NCI-H524 (cell line): ENCODE data around the gene ST6GAL1.
A peak's percentile ranks its signal among the peaks of the same experiment; 100 is the strongest.
"Not testable (repeated sequence)": the region's sequence is repeated elsewhere in the genome, so short reads cannot be mapped to it uniquely, and the experiment has no call there.

Experiments
- DNase-seq, 2 experiments: peaks; one replicate each; lab custom pipeline; 2025; lab: John Stamatoyannopoulos, UW

The ST6GAL1 gene

DNA sequence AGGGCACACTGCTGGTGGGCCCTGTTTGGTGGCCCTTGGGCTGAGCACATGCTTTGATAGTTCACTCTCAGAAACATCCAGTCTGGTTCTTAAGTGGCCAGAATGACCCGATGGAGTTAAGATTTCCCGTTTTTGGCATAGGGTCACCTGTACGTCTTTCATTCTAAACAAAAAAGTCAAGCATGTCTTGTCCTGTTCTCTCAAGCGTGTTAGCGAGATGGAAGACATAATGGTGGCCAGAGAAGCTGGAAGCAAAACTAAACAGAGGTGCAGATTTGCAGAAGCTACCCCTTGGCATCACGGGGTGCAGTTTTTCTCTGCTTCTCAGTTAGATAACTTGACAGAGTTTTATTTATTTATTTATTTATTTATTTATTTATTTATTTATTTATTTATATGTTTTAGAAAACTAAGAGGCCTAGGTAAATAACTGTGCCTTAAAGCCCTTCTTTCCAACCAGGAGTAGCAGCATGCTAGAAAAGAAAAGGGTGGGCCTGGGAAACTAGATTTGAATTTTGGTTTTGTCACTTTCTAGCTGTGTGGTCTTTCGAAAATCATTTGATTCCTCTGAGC lies 63.0 kb downstream of the ST6GAL1 start:
- no peak for DNase-seq

DNA sequence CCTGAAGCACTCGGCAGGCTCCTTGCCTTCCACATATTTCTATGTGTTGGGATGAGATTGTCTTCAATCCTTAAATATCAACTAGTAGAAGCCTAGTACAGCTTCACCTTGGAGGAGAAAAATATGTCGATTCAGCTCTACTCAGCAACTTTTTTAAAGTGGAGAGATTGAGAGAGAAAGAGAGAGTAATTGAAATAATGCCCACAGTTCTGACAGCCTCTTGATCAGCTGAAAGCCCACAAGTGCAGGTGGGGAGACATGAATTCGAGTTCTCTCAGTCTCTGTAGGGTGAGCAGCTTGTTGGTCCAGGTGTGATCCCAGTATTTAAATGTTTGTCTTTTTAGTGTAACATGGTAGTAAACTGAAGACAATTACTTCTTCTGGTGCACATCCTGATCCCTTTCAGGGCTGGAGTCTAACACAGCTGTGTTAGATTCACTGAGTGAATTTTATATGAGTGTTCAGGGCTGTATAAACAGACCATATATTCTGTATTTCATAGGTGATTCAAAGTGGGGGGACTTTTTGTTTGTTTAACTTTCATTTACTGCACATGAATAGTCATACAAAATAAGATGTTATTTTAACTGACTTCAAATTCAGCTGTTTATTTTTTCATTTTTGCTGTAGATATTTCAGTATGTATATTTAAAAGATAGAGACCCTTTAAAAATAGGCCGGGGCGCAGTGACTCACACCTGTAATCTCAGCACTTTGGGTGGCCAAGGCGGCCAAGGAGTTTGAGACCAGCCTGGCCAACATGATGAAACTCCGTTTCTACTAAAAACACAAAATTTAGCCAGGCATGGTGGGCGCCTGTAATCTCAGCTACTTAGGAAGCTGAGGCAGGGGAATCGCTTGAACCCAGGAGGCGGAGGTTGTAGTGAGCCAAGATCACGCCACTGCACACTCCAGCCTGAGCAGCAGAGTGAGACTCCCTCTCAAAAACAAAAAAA lies 64.0 kb downstream of the ST6GAL1 start:
- no peak for DNase-seq

DNA sequence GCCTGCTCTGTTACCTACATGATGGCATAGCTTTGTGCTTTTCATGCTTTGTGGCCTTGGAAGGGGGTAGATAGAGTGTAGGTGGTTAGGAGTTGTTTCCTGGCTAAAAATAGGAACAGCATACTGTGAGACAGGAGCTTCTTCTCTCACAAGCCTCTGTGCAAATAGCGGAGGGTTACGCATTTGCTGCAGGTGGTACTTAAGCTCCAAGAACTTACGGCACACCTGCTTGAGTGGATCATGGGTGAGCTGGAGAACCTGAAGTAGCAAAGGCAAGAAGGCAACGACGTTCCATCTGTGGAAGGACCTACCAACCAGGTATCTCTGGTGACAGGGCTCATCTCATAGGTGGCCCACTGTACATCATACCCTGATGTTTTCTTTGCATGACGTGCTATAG lies 66.0 kb downstream of the ST6GAL1 start:
- DNase-seq: no peak

DNA sequence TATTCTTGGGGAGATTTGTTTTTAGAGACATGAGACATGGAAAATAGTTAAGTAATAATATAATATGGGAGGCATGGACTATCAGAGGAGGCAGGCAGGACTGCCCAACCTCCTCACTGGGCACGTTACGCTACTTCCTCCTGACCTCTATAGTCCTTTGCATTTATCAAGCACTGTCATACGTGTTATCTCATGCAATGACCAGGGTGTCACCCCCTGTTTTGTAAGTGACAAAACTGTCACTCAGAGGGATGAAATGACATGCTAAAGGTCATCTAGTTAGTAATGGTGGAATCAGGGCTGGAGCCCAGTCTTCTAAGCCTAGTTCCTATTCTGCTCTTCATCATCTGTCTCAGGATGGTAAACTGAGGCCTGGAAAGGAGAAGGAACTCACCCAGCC lies 66.7 kb downstream of the ST6GAL1 start:
- DNase-seq: no peak

DNA sequence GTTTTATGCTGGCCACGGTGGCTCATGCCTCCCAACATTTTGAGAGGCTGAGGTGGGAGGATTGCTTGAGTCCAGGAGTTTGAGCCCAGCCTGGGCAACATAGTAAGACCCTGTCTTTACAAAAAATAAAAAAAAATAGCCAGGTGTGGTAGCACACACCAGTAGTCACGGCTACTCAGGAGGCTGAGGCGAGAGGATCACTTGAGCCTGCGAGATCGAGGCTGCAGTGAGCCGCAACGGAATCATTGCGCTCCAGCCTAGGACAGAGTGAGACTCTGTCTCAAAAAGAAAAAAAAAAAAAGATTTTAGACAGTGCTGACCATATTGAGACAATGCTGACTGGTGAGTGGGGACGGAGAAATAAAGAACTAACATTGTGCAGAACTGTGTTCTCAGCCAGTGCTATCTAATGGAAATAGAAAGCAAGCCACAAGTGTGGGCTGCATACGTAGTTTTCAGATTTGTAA lies 67.2 kb downstream of the ST6GAL1 start:
- no peak for DNase-seq

DNA sequence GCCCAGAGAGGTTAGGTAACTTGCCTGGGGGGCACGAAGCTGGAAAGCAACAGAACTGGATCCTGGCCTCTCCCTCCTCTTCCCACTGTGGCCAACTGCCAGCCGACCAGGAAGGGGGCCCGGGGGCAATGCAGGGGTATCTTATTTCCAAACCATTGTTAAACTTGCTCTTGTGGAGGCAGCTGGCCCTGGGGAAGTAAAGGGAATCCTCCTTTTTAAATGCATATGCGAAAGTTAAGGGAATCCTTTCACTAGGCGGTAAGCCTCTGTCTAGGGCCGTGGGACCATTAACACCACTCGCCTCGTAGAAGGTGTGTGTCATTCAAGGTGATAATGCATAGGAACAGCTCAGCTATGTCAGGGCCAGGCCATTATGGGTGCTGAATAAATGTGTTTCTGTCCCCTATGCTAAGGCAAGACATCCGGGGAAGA lies 68.6 kb downstream of the ST6GAL1 start:
- DNase-seq: no peak

DNA sequence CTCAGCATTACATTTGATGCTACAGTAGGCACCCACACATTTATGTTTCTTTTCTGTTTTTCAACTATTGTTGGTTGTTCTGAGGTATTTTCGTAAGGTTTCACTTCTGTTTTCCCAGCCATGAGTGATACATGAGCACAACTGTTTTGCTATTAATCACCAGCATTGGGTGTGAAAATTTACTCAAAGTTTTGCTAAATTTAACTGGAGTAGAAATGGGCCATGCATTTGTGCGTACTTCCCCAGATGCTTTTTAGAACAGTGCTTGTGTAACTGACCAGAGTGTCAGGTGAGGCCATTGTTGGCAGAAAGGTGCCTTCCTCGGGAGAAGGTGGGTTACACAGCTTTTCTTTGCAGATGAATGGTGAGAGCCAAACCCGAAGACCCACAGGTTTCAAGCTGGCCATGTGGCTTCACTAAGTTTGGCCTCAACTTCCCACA lies 70.4 kb downstream of the ST6GAL1 start:
- DNase-seq: no peak

DNA sequence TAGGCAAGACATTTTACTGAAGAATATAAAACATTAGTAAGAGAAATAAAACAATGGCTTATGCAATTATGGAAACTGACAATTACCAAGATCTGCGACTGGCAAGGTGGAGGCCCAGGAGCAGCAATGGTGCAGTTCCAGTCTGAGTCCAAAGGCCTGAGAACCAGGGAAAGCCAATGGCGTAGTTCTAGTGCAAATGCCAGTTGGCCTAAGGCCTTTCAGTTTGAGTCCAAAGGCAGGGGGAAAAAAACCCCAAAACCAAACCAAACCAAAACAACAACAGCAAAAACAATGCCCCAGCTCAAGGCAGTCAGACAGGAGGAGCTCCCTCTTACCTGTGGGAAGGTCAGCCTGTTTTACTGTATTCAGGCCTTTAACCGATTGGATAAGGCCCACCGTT lies 72.6 kb downstream of the ST6GAL1 start:
- no peak for DNase-seq

DNA sequence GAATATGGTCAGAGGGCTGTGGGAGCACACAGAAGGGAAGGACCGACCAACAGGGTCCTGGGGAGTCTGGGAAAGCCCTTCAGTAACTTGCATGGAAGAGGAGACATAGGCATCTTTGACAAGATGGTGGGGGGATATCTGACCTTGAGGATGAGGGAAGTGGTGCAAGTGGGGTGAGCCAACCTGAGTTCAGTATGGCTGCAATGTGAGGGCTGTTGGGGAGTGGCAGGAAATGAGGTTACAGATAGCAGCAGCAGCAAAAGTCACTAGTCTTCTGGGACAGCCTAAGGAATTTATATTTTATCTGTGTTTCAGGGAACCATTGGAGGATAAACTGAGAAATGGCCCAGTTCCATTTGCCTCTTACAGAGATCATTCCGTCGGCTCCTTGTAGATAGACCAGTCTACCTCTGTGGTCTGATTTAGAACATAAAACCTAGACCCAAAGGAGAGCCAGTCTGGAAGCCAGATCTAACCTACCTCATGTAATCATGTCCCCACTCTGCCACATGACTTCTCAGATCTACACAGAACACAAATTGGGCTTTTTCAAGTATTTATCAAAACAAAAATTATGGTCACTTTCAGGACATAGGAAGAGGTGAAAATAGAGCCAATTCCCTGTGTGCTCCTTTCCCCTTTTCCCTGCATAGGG lies 75.6 kb downstream of the ST6GAL1 start:
- DNase-seq: no peak

DNA sequence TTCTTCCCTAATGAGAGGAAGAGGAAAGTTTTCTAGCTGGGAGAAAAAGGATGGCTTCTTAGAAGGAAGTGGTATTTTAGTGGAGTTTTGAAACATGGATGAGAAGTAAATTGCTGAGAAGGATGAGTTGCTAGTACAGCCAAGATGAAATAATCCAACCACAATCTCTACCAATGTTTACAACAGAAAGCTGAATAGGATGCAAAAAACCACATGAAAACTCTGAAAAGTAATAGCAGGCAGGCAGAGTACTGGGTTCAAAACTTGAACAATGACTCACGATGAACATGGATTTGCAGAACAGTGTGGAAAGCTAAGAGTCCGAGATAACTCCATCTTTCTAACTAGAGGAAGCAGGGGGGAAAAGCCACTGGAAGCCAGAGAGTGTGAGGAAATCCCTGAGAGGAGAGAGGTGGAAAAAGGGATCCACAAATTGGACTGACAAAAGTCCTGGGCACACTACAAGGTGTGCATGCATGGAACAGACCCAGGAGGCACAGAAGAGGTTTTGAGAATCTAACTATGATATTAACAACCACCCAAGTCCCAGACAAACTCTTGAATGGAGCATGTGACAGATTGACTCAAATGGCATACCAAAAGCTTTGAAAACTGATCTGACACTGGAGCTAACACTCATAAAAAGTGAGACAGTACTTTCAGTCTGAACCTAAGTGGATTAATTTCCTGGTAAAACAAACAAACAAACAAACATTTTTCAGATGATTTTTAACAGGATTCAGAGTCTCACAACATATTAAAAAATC lies 76.7 kb downstream of the ST6GAL1 start:
- no peak for DNase-seq

DNA sequence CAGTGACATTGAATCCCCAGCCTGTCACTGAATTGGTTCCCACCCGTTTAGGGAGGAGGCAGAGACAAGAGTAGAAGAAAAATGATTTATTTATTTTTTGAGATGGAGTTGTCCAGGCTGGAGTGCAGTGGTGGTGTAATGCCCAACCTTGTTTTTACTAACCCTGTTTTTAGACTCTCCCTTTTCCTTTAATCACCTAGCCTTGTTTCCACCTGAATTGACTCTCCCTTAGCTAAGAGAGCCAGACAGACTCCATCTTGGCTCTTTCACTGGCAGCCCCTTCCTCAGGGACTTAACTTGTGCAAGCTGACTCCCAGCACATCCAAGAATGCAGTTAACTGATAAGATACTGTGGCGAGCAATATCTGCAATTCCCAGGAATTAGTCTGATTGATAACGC lies 80.1 kb downstream of the ST6GAL1 start:
- not testable (repeated sequence) for DNase-seq

DNA sequence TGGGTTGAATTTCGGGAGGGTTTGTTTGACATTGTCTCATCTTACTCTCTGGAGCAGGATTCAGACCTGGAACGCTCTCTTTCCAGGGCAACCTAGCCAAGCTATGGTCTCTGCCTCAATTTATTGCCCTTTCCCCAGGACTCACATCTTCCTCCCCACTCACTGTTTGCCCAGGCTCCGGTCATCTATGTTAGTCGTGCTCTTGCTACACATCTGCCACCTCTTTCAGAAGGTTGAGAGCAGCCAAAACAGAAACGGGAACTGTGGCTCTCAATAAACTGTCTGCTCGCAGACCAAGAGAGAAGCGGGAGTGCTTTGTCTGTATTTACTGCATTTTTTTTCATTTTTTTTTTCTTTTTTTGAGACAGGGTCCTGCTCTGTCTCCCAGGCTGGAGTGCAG lies 81.6 kb downstream of the ST6GAL1 start:
- no peak for DNase-seq

DNA sequence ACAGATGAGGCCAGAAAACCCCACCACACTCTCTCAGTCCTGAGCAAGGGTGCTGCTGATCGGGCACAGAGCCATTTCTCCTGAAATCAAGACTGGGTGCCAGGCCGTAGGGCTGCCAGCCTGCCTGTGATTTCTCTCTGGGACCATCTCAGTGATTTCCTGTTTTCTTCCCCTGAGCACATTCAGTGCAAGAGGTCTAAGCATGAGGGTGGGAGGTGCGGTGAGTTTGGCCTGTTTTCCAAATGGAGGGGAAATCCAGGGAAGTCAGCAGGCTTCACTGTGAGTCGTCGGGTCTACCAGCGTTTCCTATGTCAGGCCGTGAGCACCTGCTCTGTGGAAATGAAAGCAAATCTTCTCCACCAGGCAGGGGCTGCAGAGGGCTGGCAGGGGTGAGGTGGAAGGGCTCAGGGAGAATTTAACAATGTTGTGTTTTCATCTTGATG lies 82.3 kb downstream of the ST6GAL1 start:
- DNase-seq: no peak

DNA sequence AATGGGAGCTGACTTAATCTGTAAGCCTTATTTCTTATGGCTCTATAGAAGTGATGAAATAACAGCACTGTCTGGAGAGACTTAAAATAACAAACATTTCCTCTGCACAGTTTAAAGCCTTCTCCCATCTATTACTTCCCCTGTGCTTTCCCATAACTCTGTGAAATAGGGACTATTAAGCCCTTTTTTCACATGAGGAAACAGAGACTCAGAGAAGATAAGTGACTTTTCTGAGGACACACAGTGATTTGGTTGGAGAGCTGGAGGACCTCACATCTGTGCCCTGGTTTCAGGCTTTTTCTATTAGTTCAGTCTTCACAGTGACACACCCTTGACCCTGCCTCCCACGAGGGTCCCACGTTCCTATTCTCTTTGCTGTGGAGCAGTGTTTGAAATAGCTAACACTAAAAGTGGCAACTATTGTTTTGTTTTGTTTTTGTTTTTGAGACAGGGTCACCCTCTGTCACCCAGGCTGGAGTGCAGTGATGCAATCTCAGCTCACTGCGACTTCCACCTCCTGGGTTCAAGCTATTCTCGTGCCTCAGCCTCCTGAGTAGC lies 82.9 kb downstream of the ST6GAL1 start:
- no peak for DNase-seq

DNA sequence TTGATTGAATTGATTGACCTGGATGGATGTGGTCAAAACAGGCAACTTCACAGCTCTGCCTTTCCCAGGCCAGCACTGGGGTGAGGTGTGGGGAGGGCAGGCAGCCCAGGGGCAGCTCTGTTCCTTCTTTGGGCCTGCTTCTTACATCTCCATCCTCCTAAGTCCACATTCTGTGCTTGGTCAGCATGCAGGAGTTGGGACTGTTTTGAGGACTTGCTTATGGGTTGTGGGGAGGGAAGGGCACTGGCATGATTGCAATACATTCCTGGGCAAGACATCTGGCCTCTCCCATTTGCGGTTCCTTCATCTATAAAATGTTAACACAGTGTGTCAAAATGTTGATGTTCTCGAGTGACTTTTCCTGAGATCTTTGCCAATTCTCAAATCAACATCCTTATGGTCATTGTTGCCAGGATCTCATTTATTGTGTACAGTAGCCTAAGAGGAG lies 84.1 kb downstream of the ST6GAL1 start:
- no peak for DNase-seq

DNA sequence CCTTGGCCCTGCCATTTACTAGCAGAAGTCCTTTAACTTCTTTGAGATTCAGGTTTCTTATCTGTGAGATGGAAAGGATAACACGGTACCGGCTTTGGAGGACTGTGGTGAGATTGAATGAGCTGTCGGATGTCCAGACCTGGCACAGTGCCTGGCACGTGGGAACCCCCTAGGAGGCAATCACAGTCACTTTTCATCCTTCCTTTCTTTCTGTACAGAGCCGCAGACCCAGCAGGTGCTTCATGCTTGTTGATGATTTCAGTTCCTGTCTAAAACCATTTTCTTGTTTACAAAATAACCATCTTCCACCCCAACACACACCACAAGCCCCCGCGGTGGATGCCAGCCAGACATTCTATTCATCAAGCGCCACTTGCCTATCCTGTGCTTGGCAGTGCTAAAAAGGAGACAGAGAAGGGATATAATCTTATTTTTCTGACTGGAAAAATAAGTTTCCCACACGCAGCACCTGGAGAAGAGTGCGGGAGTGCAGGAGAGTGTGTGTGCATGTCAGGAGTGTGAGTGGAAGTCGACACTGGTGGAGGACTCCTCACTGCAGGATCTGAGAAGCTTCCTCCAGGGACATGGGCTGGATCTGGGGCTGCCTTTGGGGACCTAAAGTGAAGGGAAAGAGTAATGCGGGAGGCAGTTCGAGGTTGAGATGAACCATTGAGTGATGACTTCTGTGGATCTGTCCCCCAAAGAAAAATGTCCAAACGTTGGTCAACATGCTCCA lies 85.7 kb downstream of the ST6GAL1 start:
- no peak for DNase-seq

DNA sequence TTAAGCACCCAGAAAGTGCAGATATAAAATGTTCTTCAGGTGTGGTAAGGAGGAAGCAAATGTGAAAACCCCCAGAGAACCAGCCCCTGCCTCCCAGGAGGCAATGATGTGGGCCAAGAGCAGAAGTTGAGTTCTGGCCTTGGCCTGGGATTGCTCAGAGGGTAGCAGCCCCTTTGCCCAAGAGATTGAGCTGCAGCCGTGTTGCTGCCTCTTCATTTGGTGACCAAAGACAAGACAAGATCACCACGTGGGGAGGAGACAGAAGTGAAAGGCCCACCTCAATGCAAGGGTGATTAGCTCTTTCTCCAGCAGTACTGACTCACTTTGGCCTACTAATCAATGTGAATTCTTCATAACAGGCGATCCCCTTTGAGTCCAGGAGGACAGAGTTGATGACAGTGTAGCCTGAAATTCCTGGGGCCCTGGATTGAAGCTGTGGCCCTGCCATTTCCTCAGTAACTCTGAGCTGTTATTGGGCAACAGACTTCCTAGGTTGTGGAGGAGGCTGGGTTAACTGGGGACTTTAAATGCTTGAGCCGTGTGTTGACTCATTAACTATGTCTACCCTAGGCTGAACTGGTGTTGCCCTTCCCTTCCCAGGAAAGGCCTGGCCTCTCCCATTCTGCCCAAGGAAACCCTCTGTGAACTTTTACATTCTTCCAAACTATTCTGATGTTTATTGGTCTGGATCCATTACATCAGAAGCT lies 86.5 kb downstream of the ST6GAL1 start:
- DNase-seq: no peak

DNA sequence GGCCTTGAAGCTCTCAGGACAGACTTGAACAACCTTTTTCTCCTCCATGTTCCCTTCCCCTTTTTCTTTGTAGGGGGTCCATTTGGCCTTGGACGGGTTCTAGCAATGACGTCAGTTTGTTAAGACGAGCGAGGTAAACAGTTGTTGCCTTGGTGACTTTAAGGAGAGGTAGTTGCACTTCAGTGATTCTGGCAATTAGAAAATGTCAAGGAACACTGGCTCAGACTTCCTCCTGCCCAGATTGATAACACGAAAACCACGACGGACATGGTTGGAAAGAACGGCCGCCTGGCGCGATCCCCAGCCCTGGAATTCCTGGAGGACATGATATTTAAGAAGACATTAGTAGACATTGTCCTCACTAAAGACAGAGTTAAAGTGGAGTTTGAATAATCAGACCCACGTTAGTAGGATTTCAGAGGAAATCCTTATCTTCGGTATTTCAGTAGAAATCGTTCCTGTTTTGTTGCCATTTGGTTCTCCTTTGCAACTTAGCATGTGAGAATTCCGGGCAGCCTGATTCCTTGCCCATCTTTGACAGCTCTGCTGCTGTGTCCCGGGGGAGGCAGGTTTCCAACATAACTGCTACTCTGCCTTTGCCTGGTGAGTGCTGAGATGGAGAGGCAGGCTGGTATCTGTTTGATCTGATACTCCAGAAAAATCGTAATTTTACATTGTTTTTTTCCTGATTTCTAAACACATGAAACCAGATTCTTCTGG lies 87.3 kb downstream of the ST6GAL1 start:
- DNase-seq: no peak

DNA sequence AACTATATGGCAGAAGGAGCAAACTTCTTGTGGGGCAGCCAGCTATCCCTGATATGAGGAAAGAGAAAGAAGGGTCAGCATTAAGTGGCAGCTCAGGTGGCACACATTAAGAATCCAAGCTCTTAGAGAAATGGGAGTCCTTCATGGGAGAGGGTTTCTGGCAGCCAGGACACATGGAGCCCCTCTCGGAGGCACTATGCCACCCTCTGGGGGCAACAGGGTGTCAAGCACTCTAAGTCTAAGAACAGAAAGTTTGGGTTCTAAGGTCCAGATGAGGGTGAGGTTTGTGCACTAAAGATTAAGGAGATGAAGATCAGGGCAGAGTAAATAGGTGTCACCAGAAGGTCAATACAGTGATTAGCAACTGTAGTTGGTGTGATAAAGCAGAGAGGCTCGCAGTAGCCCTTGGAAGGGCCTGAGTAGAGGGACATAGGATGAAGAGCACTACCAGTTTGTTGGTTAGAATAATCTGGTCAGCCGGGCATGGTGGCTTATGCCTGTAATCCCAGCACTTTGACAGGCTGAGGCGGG lies 89.3 kb downstream of the ST6GAL1 start:
- peak in 1 of 2 experiments; percentile 11 for DNase-seq
